Kidney tubule cell (primary cell): ENCODE results near the gene PTGR2.
A peak's percentile ranks its signal among the peaks of the same experiment; 100 is the strongest.
"Not testable (repeated sequence)": the region's sequence is repeated elsewhere in the genome, so short reads cannot be mapped to it uniquely, and the experiment has no call there.

ENCODE experiments used
- DNase-seq: peaks from one replicate; pipeline ENCODE4 v3.0.0-alpha.2; 2018; ENCODE audit warnings: low spot score

The PTGR2 gene

GRCh38 chr14:73886449-73887317 is 35.1 kb downstream of the PTGR2 start, which contains the start of gene ZNF410:
Gene ZNF410, plus strand, starts transcription at chr14:73886859. Its CDS starts 5,317 bp downstream, at chr14:73892176.
- peak; percentile 98 for DNase-seq

- DNase-seq = no peak
Observed at GRCh38 chr14:73887318-73887616, 35.6 kb downstream of the PTGR2 start.

GRCh38 chr14:73887694-73888459 is 36.2 kb downstream of the PTGR2 start:
- peak; percentile 20 for DNase-seq

- DNase-seq = no peak
Observed at GRCh38 chr14:73888460-73888725, 36.8 kb downstream of the PTGR2 start.

- no peak for DNase-seq
Observed at GRCh38 chr14:73888971-73889370, 37.3 kb downstream of the PTGR2 start.

GRCh38 chr14:73889376-73889775 is 37.7 kb downstream of the PTGR2 start:
- peak; percentile 14 for DNase-seq

- not testable (repeated sequence) for DNase-seq
Observed at GRCh38 chr14:73894180-73894687, 42.6 kb downstream of the PTGR2 start.

- DNase-seq = no peak
Observed at GRCh38 chr14:73895939-73896338, 44.3 kb downstream of the PTGR2 start.

- DNase-seq = no peak
Observed at GRCh38 chr14:73896521-73896920, 44.9 kb downstream of the PTGR2 start.

- no peak for DNase-seq
Observed at GRCh38 chr14:73903028-73903427, 51.4 kb downstream of the PTGR2 start.

- no peak for DNase-seq
Observed at GRCh38 chr14:73909681-73910080, 58.0 kb downstream of the PTGR2 start.

- no peak for DNase-seq
Observed at GRCh38 chr14:73913256-73913655, 61.6 kb downstream of the PTGR2 start.

- no peak for DNase-seq
Observed at GRCh38 chr14:73916324-73916723, 64.7 kb downstream of the PTGR2 start.

GRCh38 chr14:73919457-73919856 is 67.8 kb downstream of the PTGR2 start:
- DNase-seq = not testable (repeated sequence)

GRCh38 chr14:73924337-73924736 is 72.7 kb downstream of the PTGR2 start:
- DNase-seq = no peak
